Measurements from ENCODE around the gene LPAR5.

DNA sequence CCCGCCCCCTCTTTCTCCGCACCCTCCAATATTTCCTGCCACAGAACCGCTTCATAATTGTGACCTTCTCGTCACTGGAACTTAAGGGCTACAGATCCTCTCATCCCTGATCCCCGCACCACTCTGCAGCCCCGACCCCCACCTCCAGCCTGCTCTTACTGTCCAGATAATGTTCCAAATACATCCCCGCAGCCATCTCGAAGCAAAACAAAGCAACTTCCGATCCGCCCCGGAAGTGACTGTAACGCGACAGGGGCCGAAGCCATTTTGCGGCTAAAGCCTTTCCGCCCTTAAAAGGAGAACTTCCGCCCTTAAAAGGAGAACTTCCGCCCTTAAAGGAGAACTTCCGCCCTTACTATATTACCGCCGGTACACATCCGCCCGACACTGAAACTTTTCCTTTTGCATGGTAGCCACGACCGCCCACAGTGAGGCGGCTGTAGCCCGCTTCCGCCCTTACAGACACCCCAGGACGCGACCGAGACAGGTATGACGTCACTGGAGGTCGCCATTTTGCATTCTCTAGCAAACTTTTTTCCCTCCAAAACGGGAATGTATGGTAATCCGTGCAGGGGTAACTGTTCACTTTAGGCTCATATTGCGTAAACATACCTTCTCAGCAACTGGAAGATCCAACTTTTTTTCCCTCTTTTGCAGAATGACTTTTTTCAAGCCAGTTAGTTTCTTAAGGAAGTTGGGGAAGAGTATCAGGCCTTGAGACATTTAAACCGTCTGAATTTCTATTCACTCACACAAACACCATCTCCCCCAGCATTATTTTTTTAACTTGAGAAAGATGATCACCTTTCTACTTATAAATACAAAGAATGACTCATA, 27.4 kb upstream of the LPAR5 start, which contains the start of gene ING4:
- TF ChIP-seq, protein P1, sequence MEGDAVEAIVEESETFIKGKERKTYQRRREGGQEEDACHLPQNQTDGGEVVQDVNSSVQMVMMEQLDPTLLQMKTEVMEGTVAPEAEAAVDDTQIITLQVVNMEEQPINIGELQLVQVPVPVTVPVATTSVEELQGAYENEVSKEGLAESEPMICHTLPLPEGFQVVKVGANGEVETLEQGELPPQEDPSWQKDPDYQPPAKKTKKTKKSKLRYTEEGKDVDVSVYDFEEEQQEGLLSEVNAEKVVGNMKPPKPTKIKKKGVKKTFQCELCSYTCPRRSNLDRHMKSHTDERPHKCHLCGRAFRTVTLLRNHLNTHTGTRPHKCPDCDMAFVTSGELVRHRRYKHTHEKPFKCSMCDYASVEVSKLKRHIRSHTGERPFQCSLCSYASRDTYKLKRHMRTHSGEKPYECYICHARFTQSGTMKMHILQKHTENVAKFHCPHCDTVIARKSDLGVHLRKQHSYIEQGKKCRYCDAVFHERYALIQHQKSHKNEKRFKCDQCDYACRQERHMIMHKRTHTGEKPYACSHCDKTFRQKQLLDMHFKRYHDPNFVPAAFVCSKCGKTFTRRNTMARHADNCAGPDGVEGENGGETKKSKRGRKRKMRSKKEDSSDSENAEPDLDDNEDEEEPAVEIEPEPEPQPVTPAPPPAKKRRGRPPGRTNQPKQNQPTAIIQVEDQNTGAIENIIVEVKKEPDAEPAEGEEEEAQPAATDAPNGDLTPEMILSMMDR (conservative IDR thresholded peaks at IDR 0.05; ENCODE audit: low read length): no peak
- no peak for TF ChIP-seq EZH2phosphoT487 (IDR thresholded peaks at IDR 0.05; ENCODE audit: borderline replicate concordance, low read depth, low read length)
